ENCODE results near the gene COL5A1.

COL5A1 gene

GRCh38 chr9:134750450-134751155, 109.0 kb downstream of the COL5A1 start:
- no peak for DNase-seq (ENCODE audit: low read depth in 1 of 2, low spot score in 1 of 2)
- no peak for TF ChIP-seq POLR2AphosphoS5 (IDR thresholded peaks at IDR 0.05; ENCODE audit: low read depth)
- no peak for TF ChIP-seq GABPA (IDR thresholded peaks at IDR 0.05; ENCODE audit: low read depth)
- TF ChIP-seq, protein P1, sequence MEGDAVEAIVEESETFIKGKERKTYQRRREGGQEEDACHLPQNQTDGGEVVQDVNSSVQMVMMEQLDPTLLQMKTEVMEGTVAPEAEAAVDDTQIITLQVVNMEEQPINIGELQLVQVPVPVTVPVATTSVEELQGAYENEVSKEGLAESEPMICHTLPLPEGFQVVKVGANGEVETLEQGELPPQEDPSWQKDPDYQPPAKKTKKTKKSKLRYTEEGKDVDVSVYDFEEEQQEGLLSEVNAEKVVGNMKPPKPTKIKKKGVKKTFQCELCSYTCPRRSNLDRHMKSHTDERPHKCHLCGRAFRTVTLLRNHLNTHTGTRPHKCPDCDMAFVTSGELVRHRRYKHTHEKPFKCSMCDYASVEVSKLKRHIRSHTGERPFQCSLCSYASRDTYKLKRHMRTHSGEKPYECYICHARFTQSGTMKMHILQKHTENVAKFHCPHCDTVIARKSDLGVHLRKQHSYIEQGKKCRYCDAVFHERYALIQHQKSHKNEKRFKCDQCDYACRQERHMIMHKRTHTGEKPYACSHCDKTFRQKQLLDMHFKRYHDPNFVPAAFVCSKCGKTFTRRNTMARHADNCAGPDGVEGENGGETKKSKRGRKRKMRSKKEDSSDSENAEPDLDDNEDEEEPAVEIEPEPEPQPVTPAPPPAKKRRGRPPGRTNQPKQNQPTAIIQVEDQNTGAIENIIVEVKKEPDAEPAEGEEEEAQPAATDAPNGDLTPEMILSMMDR (IDR thresholded peaks at IDR 0.05; ENCODE audit: insufficient read depth, low read length): no peak
- no peak for TF ChIP-seq SPI1 (IDR thresholded peaks at IDR 0.05; ENCODE audit: borderline replicate concordance, low read depth)
- TF ChIP-seq REST (IDR thresholded peaks at IDR 0.05; ENCODE audit: insufficient replicate concordance, low read depth): no peak
- Histone ChIP-seq H3K4me3 (replicated peaks; ENCODE audit: insufficient read depth, low read length) (no peak overlapping the region), H3K27me3 (ENCODE audit: insufficient read depth, poor library complexity, severe bottlenecking) (no peaks in the 10 kb centered on the region), H3K27ac (replicated peaks) (no peak overlapping the region)

DNA sequence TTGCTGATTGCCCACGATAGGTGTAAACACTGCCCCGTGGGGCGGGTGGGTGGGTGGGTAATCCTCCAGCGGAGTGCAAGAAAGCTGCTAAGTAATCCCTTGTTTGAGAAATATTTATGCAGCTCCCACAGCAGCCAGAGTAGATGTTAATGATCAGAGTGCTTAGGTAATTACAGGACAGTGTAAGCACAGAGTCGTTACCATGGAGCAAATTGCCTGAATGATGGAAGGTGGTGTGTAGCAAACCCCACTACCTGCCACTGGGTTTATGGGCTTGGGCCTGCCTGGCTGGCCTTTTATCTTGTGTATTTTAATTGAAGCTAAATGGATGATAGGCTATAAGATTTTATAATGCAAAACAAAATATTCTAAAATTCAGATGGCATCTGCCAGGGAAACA, 110.0 kb downstream of the COL5A1 start:
- H3K27me3 ChIP-seq (ENCODE audit: insufficient read depth, poor library complexity, severe bottlenecking): no peaks in the 10 kb centered on the region
- H3K4me3 ChIP-seq (replicated peaks; ENCODE audit: insufficient read depth, low read length): no peak overlapping the region
- TF ChIP-seq REST (IDR thresholded peaks at IDR 0.05; ENCODE audit: insufficient replicate concordance, low read depth) (no peak), GABPA (IDR thresholded peaks at IDR 0.05; ENCODE audit: low read depth) (no peak), SPI1 (IDR thresholded peaks at IDR 0.05; ENCODE audit: borderline replicate concordance, low read depth) (no peak)
- TF ChIP-seq, protein P1 (IDR thresholded peaks at IDR 0.05; ENCODE audit: insufficient read depth, low read length): no peak
- DNase-seq (ENCODE audit: low read depth in 1 of 2, low spot score in 1 of 2): no peak
- no peak overlapping the region for H3K27ac ChIP-seq (replicated peaks)

DNA sequence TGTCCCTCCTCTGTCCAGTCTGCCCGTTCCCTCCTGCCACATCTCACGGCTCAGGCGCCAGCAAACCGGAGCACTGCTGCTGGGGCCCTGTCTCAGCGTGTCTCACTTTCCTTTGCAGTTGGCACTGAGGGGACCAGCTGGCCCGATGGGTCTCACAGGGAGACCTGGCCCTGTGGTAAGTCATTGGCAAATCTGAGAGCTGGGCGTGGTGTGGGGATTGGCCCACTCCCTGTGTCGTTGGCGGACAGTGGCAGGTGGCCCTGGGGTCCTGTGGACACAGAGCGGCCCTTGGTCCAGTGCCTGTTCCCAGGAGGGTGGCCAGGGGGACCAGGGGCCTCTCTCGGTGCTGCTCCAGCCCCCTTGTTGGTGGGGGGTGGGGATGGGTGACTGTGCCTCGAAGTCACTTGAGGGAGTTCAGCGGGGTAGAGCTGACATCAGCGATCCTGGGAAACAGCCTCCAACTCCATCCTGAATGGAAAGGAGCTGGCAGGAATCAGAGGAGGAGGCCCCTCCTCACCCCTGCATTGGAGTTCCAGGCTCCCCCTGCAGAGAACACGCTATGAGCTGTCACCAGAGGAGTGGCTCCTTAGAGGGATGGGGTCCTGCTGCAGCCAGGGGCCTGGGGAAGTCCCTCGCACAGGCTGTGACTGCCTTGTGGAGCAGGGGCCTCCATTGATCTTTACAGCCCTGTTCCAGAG, 111.0 kb downstream of the COL5A1 start:
- DNase-seq (ENCODE audit: low read depth in 1 of 2, low spot score in 1 of 2): no peak
- H3K4me3 ChIP-seq (replicated peaks; ENCODE audit: insufficient read depth, low read length): no peak overlapping the region

More for the DNA sequence above, 111.0 kb downstream of the COL5A1 start:
- Histone ChIP-seq H3K27ac (replicated peaks) (no peak overlapping the region), H3K27me3 (ENCODE audit: insufficient read depth, poor library complexity, severe bottlenecking) (no peaks in the 10 kb centered on the region)
- no peak for TF ChIP-seq REST (IDR thresholded peaks at IDR 0.05; ENCODE audit: insufficient replicate concordance, low read depth)
- TF ChIP-seq, protein P1 (IDR thresholded peaks at IDR 0.05; ENCODE audit: insufficient read depth, low read length): no peak
- TF ChIP-seq GABPA (IDR thresholded peaks at IDR 0.05; ENCODE audit: low read depth): no peak
- TF ChIP-seq SPI1 (IDR thresholded peaks at IDR 0.05; ENCODE audit: borderline replicate concordance, low read depth): no peak
- no peak for TF ChIP-seq POLR2AphosphoS5 (IDR thresholded peaks at IDR 0.05; ENCODE audit: low read depth)

Measured in HL-60 (cell line).